ENCODE results near the gene TAT. TPM values are rescaled to one million over a fixed set of nuclear protein-coding genes. Genes with fewer than 3 reads are reported as not detected.
"Not testable (repeated sequence)": the region's sequence is repeated elsewhere in the genome, so short reads cannot be mapped to it uniquely, and the experiment has no call there.

The TAT gene
- total and polyA plus RNA-seq, 4 donors, result 10.6 to 540 (median 433) TPM

GRCh38 chr16:71590584-71590983 is 13.7 kb upstream of the TAT start:
- Histone ChIP-seq H3K27ac (ENCODE audit: low read depth in 1 of 2, low read length in 2 of 2) (peak overlapping the region; percentile 57 to 76), H3K36me3 (ENCODE audit: control insufficient read depth in 4 of 4, insufficient read depth in 3 of 4, low read depth in 1 of 4, low read length in 3 of 4) (no peaks in the 10 kb centered on the region), H3K9ac (ENCODE audit: low read depth in 1 of 2, low read length in 2 of 2) (peak overlapping the region in 1 of 2 donors; percentile 49), H3K27me3 (ENCODE audit: control insufficient read depth in 4 of 4, insufficient read depth in 4 of 4, low read length in 3 of 4) (no peaks in the 10 kb centered on the region), H3K4me1 (ENCODE audit: control insufficient read depth in 4 of 4, insufficient read depth in 4 of 4, low read length in 3 of 4) (peaks cover 15 to 52% (median 38%) of the 10 kb centered on the region in 4 donors), H3K4me3 (ENCODE audit: low read depth in 1 of 3, low read length in 3 of 3) (no peak overlapping the region), H3K9me3 (ENCODE audit: control insufficient read depth in 4 of 4, low read length in 3 of 4) (no peaks in the 10 kb centered on the region)
- no peak for DNase-seq (ENCODE audit: low spot score)
- 35% methylated on average over 4 of the region's 4 CpGs for WGBS
- TF ChIP-seq ZBTB33 (IDR thresholded peaks at IDR 0.05) (peak; percentile 74), TAF1 (conservative IDR thresholded peaks at IDR 0.05) (no peak), YY1 (IDR thresholded peaks at IDR 0.05) (peak; percentile 90), REST (IDR thresholded peaks at IDR 0.05) (peak; percentile 66), FOXA1 (IDR thresholded peaks at IDR 0.05) (peak; percentile 64), RXRA (IDR thresholded peaks at IDR 0.05) (peak; percentile 89 to 94), HNF4A (conservative IDR thresholded peaks at IDR 0.05) (peak; percentile 83 to 86), CTCF (IDR thresholded peaks at IDR 0.05; ENCODE audit: low read depth, low read length, missing input control) (no peak), RAD21 (IDR thresholded peaks at IDR 0.05) (peak; percentile 51 to 57), JUND (IDR thresholded peaks at IDR 0.05) (peak; percentile 84 to 85), HNF4G (IDR thresholded peaks at IDR 0.05) (peak; percentile 58), MAX (IDR thresholded peaks at IDR 0.05) (peak; percentile 86), EGR1 (IDR thresholded peaks at IDR 0.05; ENCODE audit: low read depth in 2 of 2) (peak; percentile 22 to 63), ATF3 (IDR thresholded peaks at IDR 0.05) (peak; percentile 96), SP1 (IDR thresholded peaks at IDR 0.05) (peak; percentile 97), FOXA2 (IDR thresholded peaks at IDR 0.05) (peak; percentile 64), NR2F2 (IDR thresholded peaks at IDR 0.05) (no peak), GABPA (IDR thresholded peaks at IDR 0.05 in 1 of 2, conservative IDR thresholded peaks at IDR 0.05 in 1 of 2) (no peak)

GRCh38 chr16:71590071-71590470 is 13.2 kb upstream of the TAT start:
- H3K9me3 ChIP-seq (ENCODE audit: control insufficient read depth in 4 of 4, low read length in 3 of 4); H3K27me3 ChIP-seq (ENCODE audit: control insufficient read depth in 4 of 4, insufficient read depth in 4 of 4, low read length in 3 of 4); H3K36me3 ChIP-seq (ENCODE audit: control insufficient read depth in 4 of 4, insufficient read depth in 3 of 4, low read depth in 1 of 4, low read length in 3 of 4); DNase-seq (ENCODE audit: low spot score); H3K4me3 ChIP-seq (ENCODE audit: low read depth in 1 of 3, low read length in 3 of 3): not testable (repeated sequence)
- Histone ChIP-seq H3K9ac (ENCODE audit: low read depth in 1 of 2, low read length in 2 of 2) (peak overlapping the region in 1 of 2 donors; percentile 49), H3K27ac (ENCODE audit: low read depth in 1 of 2, low read length in 2 of 2) (peak overlapping the region; percentile 57 to 76), H3K4me1 (ENCODE audit: control insufficient read depth in 4 of 4, insufficient read depth in 4 of 4, low read length in 3 of 4) (peaks cover 15 to 56% (median 38%) of the 10 kb centered on the region in 4 donors)
- no CpG with 5 or more reads among the region's 2 CpGs for WGBS

- H3K27ac ChIP-seq (ENCODE audit: low read depth in 1 of 2, low read length in 2 of 2); H3K27me3 ChIP-seq (ENCODE audit: control insufficient read depth in 4 of 4, insufficient read depth in 4 of 4, low read length in 3 of 4); H3K9ac ChIP-seq (ENCODE audit: low read depth in 1 of 2, low read length in 2 of 2); H3K36me3 ChIP-seq (ENCODE audit: control insufficient read depth in 4 of 4, insufficient read depth in 3 of 4, low read depth in 1 of 4, low read length in 3 of 4); H3K4me3 ChIP-seq (ENCODE audit: low read depth in 1 of 3, low read length in 3 of 3); H3K9me3 ChIP-seq (ENCODE audit: control insufficient read depth in 4 of 4, low read length in 3 of 4); DNase-seq (ENCODE audit: low spot score): not testable (repeated sequence)
- H3K4me1 ChIP-seq (ENCODE audit: control insufficient read depth in 4 of 4, insufficient read depth in 4 of 4, low read length in 3 of 4), result peaks cover 15 to 51% (median 34%) of the 10 kb centered on the region in 4 donors
- 95% methylated on average over 30 of the region's 30 CpGs for WGBS
These were observed 12.4 kb upstream of the TAT start for GRCh38 chr16:71589334-71589733.

All from liver (tissue), 9 donors.